HG02678 (cell line): ENCODE results near the gene DNAJB13.

Experiments
- ATAC-seq: cut with Tn5 transposase; IDR thresholded peaks from one replicate; pipeline ENCODE4 v1.9.1; 2021; ENCODE audit warnings: mild to moderate bottlenecking, moderate library complexity; ENCODE audit not compliant: unreplicated experiment

DNAJB13 gene

DNA sequence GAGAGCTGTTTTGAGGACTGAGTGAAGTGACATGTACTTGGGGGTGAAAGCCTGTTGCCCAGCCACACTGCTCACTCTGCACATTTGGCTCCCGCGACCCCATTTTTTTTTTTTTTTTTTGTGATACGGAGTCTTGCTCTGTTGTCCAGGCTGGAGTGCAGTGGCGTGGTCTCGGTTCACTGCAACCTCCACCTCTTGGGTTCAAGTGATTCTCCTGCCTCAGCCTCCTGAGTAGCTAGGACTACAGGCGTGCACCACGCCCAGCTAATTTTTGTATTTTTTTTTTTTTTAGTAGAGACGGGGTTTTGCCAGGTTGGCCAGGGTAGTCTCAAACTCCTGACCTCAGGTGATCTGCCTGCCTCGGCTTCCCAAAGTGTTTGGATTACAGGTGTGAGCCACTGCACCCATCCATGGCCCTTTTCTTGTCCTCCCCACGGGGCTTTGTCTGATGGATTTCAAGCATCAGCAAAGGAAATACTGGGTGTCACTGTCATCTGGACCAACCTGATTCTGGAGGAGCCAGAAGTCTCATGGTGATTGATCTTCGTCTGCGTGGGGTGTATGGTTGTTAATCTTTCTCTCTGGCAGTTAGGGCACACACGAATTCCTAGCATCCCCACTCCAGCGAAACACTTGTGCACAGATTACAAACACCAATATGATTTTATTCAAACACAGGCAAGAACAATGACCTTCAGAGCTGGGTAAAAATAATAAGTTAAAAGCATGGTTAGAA lies 61.4 kb downstream of the DNAJB13 start:
- ATAC-seq, result no peak

DNA sequence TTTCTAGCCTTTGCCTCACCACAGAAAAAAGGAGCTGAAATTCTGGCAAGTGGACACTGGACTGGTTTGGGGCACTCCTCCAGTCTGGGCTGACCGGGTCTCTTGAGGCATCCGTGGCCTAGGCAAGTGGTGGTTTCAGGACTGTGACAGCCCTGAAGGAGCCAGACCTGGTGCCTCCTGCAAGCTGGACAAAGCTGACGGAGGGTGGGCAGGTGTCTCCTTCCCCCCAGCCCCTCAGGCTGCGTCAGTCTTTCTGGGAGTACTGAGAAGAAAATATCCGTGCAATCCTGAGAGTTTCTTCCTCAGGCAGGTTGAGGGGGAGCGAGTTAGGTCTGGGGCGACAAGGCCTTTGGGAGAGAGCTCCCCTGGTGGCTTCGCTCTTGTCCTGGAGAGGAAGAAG lies 62.3 kb downstream of the DNAJB13 start:
- ATAC-seq, result no peak

DNA sequence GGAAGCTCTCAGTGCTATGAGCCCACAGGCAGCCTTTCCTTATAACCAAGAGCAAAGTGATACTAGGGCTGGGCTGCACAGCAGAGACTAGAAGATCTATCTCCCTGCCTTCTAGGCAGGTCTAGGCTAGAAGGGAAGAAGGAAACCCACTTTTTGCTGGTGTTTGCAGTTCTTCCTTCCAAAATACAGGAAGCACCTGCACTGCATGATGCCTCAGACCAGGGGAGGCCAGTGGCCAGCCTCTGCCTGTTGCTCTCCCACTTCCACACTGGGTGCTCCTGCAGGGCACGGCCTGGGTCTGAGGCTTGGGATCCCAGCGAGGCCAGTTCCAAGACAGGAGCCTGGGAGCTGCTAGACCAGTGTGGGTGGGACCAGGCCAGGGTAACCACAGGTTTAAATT lies 64.1 kb downstream of the DNAJB13 start:
- no peak for ATAC-seq

DNA sequence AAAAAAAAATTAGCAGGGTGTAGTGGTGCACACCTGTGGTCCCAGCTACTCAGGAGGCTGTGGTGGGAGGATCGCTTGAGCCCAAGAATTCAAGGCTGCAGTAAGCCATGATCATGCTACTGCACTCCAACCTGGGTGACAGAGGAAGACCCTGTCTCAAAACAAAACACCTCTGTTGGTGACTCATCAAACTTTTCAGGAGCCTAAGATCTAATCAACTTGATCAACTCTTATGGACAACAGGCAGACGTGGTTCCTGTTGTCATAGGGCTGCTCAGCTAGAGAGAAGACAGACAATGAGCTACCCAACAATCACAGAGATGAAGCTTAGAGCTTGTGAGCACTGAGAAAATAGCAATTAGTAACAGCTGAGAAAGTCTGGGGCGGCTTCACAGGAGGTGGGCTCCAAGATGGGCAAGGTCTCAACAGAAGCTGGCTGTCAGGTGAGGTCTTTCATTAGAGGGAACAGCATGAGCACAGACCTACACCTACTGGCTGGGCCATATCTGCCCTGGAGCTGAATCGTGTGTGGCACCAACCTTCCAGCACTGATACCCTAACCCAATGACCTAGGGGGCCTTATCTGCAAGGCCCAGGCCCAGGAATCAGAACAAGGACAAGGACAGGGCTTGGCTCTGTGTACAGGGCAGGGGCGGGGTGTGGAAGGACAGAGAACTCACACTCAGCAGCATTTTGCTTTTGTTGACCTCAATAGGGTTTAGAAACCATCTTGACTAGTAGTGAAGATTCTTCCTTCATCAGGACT lies 65.3 kb downstream of the DNAJB13 start:
- ATAC-seq, result no peak

DNA sequence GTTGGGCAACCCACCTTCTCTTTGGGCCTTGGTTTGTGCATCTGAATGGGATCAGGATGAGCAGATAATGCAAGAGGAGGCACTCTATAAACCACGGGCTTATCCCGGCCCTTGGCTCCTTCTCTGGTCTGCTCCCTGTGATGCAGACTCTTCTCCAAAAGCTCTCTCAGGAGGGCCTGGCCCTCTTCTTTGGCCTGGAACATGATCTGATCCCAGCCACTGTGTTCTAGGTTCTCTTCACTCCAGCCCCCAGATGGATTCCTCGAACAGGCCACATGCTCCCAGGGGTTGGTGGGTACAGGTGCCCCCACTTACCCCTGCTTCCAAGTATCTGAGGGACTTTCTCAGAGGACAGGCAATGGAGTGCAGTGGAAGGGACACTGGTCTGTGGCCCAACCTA lies 66.8 kb downstream of the DNAJB13 start:
- ATAC-seq, result no peak

DNA sequence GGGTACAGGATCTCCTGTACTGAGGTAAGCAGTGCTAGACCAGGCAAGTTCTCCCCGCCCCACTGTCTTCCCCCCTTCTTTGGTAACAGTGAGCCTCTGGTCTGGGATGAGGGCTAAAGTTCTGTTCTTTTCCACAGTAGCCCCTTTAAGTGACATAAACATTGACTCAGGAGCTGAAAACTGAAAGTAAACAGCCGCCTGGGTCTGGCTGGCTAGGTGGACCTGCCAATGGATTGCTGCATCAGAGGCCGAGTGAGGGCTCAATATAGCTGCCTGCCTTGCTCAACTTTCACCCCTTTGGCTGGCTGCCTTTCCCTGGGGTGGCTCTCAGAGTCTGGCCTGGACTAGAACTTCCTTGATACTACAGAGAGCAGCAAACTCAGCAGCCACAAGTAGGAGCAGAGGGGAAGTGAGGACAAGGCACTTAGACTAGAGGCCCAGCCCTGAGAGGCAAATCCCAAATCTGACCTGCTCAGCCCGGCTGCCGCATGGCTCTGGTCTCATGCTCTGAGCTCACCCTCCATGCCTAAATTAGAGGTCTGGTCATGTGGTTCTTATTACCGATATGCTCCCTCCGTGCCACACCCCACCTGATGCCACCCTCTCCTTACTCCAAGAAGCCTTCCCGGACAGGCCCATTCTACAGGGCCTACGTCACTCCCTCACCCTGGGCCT lies 67.6 kb downstream of the DNAJB13 start:
- no peak for ATAC-seq

DNA sequence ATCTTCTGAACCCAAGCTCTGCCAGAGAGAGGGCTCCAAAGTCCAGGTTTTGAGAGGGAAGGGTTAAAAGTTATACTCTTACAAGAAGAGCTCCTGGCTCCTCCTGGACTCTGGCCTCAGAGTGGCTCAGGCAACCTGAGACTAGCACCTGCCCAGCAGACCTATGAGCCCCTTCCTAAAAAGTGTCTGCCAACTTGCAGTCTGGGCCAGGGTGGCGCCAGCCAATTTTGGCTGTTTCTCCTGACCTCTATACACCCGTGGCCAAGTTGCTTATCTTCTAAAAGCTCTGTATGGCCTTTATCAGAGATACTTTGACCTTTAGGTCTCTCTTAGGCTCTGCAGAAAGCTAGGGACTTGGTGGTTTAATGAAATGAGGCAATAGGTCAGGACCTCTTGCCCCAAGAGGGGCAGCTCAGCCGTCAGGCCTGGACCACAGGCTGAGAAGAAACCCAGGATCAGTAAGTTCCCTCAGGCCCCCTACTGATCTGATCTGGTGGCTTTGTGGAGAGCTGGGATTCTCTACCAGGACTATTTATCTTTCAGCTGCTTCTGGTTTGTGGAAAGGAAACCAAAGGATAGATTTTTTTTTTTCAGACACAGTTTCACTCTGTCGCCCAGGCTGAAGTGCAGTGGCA lies 68.4 kb downstream of the DNAJB13 start:
- no peak for ATAC-seq

DNA sequence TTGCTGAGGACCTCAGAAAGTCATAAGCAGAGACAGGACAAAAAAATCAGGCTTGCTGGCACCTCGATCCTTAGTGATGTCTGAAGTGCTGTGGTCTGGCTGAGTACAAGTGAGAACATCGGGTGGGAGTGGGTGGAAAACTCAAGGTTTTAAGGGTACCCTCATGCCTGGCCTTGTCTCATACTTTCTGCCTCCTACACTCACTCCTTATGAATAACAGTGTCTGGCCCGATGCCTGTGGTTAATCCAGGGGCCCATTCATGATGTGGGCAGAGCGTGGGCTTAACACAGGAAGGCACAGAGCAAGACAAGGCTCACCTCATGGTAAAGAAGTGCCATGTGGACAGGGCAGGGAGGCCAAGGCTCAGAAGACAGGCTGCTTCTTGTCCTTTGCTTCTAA lies 69.0 kb downstream of the DNAJB13 start:
- ATAC-seq, result no peak
